ENCODE measurements around the gene CUL4A.

DNA sequence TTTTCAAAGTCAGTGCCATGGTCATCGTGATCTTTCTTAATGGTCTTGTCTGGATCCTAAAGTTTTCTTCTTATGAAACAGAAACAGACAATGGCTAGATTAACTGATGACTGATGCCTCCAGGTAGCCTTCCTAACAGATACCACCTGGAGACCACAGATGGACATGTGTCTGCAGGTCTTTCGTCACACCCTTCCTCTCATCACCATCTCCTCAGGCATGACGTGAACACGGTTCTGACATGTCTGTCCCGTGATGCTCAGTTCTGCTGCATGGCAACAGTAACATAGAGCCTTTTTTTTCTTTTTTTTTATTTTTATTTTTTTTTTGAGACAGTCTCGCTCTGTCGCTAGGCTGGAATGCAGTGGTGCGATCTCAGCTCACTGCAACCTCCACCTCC is 74.5 kb downstream of the CUL4A start:
- TF ChIP-seq POLR2AphosphoS5 (IDR thresholded peaks at IDR 0.05) (no peak), EP300 (IDR thresholded peaks at IDR 0.05) (no peak)
- TF ChIP-seq, protein P1, sequence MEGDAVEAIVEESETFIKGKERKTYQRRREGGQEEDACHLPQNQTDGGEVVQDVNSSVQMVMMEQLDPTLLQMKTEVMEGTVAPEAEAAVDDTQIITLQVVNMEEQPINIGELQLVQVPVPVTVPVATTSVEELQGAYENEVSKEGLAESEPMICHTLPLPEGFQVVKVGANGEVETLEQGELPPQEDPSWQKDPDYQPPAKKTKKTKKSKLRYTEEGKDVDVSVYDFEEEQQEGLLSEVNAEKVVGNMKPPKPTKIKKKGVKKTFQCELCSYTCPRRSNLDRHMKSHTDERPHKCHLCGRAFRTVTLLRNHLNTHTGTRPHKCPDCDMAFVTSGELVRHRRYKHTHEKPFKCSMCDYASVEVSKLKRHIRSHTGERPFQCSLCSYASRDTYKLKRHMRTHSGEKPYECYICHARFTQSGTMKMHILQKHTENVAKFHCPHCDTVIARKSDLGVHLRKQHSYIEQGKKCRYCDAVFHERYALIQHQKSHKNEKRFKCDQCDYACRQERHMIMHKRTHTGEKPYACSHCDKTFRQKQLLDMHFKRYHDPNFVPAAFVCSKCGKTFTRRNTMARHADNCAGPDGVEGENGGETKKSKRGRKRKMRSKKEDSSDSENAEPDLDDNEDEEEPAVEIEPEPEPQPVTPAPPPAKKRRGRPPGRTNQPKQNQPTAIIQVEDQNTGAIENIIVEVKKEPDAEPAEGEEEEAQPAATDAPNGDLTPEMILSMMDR (IDR thresholded peaks at IDR 0.05) = no peak

Measured in upper lobe of left lung (tissue), 4 donors.